Measurements from ENCODE around the gene NRF1.
"Not testable (repeated sequence)": the region's sequence is repeated elsewhere in the genome, so short reads cannot be mapped to it uniquely, and the experiment has no call there.

NRF1 gene

GRCh38 chr7:129781928-129782817 lies 170.7 kb downstream of the NRF1 start:
- DNase-seq (ENCODE audit: low read depth in 2 of 2) = no peak

- no peak for DNase-seq (ENCODE audit: low read depth in 2 of 2)
Measured at GRCh38 chr7:129782818-129783583, 171.5 kb downstream of the NRF1 start.

- no peak for DNase-seq (ENCODE audit: low read depth in 2 of 2)
Measured at GRCh38 chr7:129783584-129783919, 172.0 kb downstream of the NRF1 start.

DNA sequence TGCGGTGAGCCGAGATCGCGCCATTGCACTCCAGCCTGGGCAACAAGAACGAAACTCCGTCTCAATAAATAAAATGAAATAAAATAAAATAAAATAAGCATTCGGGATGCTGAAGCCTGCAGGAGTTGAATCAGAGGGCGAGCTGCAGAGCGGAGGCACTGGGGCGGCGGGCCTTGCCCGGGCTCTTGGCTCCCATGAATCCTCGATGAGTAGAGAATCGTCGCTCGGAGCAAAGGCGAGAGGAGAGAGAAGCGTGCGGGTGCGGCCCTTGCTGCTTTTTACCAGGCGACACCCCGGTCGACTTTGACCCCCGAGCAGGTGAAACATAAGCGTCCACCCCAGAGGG lies 172.9 kb downstream of the NRF1 start:
- DNase-seq (ENCODE audit: low read depth in 2 of 2) = no peak

- DNase-seq (ENCODE audit: low read depth in 2 of 2) = no peak
Measured at GRCh38 chr7:129784783-129785684, 173.5 kb downstream of the NRF1 start.

- no peak for DNase-seq (ENCODE audit: low read depth in 2 of 2)
Measured at GRCh38 chr7:129785685-129786514, 174.4 kb downstream of the NRF1 start.

DNA sequence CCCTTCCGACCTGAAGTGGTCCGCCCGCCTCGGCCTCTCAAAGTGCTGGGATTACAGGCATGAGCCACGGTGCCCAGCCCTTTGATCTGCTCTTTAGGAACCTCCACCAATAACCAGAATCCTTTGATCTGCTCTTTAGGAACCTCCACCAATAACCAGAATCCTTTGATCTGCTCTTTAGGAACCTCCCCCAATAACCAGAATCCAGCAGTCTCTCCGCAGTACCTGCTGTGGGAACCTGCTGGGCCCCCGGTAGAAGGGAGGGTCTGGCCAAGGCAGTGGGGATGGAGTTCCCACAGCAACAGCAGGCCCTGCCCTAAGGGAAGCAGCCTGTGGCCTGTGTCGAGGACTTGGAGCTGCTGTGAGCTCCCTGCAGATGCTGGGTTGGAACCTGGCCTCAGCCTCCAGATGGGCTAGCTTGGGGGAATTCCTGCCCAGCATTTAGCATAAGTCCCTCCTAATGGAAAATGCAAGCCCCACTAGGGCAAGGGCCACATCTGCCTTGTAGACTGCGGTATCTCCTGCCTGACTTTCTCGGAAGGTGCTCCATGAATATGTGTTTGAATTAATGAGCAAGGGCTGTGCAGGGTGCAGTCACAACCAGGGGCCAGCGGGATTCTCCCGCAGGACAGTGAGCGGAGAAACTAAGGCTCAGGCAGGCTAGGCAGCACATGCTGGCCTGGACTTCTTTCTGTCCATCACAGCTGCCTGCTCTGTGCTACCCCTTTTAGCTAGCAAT lies 175.5 kb downstream of the NRF1 start:
- no peak for DNase-seq (ENCODE audit: low read depth in 2 of 2)

DNA sequence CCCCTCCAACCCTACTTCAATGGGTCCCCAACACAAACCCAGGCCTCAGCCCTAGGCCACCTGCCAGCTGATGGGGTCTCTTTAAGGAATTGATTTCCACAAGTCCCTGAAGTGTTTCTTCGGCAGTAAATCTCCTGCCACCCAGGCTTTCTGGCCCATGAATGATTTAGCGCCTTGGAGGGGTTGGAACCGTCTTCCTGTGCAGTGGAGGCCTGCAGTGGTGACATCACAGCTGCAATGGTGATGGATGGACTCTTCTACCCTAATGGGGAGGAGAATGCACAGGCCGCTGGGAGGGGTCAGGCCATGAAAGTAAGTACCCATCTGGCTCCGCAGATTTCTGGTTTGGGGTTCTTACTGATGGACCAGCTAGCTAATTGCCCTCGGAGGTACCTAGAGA lies 177.5 kb downstream of the NRF1 start:
- DNase-seq (ENCODE audit: low read depth in 2 of 2) = no peak

- DNase-seq (ENCODE audit: low read depth in 2 of 2) = no peak
Measured at GRCh38 chr7:129789652-129790051, 178.1 kb downstream of the NRF1 start.

- DNase-seq (ENCODE audit: low read depth in 2 of 2) = peak; percentile 16 to 31
Measured at GRCh38 chr7:129790136-129790535, 178.6 kb downstream of the NRF1 start.

GRCh38 chr7:129792721-129793120 lies 181.2 kb downstream of the NRF1 start:
- DNase-seq (ENCODE audit: low read depth in 2 of 2) = no peak

GRCh38 chr7:129793506-129794310 lies 182.2 kb downstream of the NRF1 start:
- no peak for DNase-seq (ENCODE audit: low read depth in 2 of 2)

DNA sequence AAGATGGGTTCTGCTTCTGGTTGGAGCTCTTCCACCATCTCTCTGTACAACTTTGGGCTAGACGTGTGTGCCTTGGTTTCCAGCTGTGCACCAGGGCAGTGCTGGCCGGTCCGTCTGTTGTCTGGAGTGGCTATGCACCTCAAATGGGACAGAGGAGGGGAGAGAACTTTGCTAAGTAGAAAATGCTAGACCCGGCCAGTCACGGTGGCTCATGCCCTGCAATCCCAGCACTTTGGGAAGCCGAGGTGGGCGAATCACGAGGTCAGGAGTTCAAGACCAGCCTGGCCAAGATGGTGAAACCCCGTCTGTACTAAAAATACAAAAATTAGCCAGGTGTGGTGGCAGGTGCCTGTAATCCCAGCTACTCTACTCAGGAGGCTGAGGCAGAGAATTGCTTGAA lies 182.9 kb downstream of the NRF1 start:
- DNase-seq (ENCODE audit: low read depth in 2 of 2) = not testable (repeated sequence)

DNA sequence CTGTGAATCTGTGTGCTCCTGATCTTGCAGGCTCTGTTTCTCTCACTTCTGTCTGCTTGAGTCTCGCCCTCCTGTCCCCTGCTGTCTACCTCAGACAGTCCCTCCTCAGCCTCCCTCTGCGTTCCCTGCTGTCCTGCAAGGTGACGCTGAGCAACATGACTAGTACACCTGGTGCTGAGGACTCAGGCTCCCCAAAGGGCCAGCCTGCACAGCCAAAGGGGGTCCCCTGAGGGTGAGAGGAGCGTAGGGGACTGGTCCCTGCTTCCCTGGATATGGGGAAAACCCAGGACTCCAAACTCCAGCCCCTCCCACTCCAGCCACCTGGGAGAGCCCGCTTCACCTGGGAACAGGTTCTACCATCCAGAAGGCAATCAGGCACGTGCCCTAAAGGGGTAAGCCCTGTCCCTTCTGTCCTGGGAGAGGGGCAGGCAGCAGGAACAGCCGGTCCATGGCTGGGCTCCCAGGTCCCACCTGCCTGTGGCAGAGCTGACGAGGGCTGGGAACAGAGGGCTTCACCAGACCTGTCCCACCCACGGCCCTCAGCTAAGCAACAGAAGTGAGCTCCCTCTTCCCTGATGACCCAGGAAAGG lies 184.8 kb downstream of the NRF1 start:
- no peak for DNase-seq (ENCODE audit: low read depth in 2 of 2)

DNA sequence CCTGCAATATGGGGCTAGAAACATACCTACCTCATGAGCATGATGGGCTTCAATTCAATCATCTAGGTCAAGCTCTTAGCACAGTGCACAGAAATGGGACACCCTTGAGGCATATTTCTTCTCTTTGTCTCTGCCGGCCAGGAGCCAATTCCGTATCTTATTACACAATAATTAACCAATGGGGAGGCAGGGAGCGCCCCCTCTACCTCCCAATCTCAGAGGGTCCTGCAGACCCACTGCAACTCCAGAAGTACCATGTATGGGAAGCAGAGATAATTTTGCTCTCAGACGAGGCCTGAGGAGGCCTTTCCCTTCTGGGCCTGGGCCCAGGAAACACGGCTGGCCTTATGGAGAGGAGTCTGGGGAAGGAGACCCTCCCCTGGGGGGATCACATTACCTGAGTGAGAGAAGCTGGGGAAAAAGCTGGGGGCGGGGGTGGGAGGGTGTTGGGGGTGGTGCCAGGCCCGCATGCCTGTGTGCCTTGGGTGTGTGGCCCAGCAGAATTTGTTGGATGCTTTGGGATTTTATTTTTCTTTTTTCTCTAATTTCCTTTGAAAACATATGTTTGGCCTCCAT lies 185.8 kb downstream of the NRF1 start:
- no peak for DNase-seq (ENCODE audit: low read depth in 2 of 2)

- no peak for DNase-seq (ENCODE audit: low read depth in 2 of 2)
Measured at GRCh38 chr7:129798616-129799349, 187.3 kb downstream of the NRF1 start.

GRCh38 chr7:129799350-129799955 lies 187.9 kb downstream of the NRF1 start:
- no peak for DNase-seq (ENCODE audit: low read depth in 2 of 2)

GRCh38 chr7:129800901-129801300 lies 189.4 kb downstream of the NRF1 start:
- no peak for DNase-seq (ENCODE audit: low read depth in 2 of 2)

All from fibroblast of skin of left quadriceps (primary cell).